Smooth muscle cell of the brain vasculature (primary cell): ENCODE data around the gene CYTH1.
"Not testable (repeated sequence)": the region's sequence is repeated elsewhere in the genome, so short reads cannot be mapped to it uniquely, and the experiment has no call there.

ENCODE experiments used
- DNase-seq: peaks from one replicate; pipeline ENCODE4 v3.0.0-alpha.2; 2012; ENCODE audit warnings: low read depth, low spot score

Gene CYTH1

DNA sequence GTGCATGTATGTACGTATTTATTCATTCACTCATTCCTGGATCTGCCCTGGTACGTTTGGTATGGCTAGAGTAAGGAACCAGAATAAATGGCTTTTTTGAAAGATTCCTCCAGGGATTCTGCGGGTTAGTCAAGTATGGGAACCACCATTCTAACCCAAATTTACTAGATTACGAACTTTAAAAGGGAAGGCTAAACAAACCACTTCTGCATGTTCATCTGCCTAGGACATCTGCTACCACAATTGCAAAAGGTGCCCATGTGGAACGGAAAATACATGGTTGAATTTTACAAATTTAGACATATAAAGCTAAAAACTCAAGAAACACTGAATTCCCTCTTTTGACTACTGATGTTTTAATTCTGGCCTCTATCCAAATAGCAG, 22.1 kb downstream of the CYTH1 start:
- no peak for DNase-seq

DNA sequence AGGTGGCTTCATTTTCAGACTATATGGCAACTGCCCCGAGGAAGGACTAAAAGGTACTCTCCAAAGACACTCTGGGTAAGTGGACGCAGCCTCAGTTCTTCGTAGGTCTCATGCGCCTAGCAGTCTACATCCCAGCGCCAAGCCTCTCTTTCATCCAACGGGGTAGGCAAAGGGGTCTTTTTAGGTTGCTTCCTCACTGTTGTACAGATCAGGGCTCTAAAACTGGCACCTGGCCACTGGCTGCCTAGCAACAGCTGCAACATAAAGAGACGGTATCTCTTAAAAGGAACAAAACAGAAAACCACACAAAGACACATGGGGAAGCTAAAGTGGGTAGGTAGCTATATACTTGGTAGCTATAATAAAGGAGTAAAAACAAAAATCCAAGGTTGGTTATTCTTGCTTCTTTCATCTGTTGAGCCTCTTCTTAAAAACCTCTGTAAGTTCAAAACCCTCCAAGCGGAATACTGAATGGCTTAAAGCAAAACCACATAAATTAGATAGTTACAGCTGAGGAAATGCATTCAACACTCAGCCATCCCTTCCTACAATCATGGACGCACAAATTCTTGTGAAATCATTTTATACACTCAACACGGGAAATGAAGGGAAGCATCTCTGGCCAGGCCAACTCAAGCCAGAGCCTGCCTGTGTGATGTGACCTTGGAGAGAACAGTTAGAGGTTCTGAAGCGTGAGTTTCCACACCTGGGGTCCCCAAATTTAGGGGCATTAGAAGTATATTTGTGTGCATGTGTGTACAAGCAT, 22.7 kb downstream of the CYTH1 start:
- DNase-seq: no peak

DNA sequence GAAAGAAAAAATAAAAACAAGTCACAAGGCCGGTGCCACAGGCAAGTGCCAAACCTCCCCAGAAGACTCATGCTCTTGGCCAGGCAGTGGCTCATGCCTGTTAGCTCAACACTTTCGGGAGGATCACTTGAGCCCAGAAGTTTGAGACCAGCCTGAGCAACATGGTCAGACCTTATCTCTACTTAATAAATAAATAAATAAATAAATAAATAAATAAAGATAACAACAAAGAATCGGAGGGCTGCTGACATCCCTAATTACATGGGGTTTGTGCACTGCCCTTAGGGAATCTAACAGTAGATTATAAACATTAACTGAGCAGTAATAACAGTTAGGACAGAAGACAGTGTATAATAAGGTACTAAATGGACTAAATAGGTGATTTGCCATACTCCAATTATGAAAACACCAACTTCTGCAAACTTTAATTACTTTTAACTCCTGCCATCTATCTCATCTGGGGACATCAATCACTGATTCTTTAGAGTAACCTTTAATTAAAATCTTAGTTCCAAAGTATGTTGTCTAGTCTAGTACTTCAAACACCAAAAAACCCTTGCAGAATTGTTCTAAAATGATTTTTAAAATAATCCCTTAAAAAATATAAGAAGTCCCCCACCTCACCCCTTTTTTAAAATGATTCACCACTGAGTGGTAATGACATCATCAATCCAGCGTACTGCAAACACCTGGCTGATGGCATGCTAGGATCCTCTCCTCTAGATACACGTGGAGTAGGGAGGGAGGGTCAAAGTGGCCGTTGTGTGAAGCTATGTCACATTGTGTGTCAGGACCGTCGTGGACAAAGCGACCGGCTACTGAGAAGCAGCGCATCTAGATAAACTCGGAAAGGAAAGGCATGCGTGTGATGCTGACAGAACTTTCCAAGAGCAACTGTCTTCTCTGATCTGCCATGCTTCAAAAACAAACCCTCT, 28.5 kb downstream of the CYTH1 start:
- DNase-seq: no peak

DNA sequence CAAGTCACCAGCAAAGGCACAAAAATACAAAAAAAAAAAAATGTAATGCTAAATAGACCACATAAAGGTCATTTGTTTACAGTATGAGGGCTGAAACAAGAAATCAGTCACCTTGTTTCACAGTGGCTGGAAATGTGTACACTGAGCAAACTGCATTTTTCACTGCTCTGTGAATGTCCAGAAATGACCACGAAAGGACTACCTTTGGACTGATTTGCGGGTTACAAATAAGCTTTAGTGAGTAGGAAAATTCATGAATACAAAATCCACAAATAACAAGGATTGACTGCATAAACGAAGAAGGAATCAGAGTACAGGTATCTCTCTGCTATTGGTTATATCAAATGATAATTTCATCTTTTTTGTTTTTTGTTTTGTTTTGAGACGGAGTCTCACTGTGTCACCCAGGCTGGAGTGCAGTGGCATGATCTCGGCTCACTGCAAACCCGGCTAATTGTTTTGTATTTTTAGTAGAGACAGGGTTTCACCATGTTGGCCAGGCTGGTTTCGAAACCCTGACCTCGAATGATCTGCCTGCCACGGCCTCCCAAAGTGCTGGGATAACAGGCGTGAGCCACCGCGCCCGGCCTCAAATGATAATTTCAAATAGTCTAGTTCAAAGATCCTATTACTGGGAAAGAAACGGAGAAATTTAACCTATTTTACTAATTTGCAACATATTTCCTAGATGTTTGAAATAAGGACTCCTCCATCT, 30.5 kb downstream of the CYTH1 start:
- no peak for DNase-seq

DNA sequence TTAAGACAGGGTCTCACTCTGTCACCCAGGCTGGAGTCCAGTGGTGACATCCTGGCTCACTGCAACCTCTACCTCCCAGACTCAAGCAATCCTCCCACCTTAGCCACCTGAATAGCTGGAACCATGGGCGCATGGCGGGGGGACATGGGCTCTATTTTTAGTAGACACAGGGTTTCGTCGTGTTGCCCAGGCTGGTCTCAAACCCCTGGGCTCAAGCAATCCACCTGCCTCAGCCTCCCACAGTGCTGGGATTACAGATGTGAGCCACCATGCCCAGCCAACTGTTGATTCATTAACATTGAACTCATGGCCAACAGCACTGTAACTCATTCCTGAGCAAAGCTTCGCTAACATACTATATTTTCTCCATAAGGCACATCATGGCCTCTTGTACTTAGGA, 31.1 kb downstream of the CYTH1 start:
- not testable (repeated sequence) for DNase-seq

DNA sequence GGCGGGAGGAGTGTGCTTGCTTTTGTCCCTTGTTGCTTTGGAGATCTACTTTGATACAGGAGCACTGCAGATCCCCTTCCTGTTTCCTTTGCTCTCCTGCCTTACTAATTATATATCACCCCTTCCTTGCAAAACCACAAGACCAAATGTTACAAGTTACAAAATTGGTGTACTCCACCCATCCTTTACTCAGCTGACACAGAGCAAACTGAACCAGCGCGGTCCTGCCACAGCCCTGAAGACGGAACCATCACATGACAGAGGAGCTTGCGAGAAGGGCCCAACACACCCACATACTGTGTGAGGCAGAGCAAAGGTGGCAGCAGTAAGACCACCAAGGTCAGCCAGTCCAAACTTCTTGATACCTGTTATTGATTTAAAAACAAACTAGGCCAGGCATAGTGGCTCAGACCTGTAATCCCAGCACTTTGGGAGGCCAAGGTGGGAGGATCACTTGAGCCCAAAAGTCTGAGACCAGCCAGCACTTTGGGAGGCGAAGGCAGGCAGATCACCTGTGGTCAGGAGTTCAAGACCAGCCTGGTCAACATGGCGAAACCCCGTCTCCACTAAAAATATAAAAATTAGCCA, 33.2 kb downstream of the CYTH1 start:
- no peak for DNase-seq

DNA sequence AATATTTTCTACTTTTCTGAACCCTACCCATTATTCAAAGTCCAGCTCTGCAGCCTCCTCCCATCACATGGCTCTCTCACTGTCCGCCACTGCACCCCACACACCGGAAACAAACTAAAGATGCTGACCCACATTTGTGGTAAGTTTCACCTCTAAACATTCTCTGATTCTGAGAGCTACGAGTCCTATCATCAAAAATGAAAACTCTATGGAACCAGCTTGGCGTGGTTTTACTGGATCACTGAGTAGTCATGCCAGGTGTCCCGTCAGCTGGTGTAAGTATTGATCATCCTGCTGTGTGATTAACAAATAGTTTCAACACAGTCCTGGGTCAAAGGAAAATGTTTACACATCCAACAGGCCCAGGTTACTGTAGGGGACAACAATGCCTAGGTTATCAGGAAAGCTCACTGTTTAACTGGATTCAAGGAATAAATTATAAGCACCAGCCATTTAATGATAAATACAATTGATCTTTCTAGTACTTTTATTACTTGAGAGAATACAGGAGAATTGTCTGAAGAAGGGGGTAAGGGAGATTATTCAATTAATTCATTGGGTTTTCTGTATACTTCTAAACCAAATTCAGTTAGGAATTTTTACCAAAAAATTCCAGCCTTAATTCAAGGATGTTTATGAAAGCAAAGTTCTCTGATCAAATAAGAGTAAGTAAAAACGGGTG, 33.9 kb downstream of the CYTH1 start:
- no peak for DNase-seq

DNA sequence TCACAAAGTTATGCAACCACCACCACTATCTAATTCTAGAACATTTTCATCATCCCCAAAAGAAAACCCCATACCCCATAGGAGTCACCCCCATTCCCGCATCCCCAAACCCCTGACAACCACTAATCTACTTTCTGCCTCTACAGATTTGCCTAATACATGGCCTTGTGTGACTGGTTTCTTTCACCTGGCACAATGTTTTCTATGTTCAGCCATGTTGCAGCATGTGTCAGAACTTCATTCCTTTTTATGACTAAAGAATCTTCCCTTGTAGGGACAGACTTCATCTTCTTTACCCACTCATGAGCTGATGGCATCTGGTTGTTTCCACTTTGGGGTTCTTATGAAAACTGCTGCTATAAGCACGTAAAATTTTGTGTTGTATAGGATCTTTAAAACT, 34.6 kb downstream of the CYTH1 start:
- DNase-seq: no peak

DNA sequence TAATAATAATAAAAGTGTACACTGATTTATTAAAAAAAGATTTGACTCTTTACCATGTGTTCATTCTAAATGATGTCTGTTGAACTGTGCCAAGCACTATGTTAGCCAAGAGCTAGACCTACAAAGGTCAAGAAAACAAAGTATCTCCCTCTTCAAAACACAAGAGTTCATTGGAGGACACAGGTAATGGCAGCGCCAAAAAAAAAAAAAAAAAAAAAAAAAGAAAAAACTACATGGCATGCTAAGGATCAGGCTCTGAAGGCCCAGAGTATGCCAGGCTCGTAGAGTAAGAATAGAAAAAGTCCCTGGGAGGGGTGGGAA, 35.2 kb downstream of the CYTH1 start:
- DNase-seq: no peak

DNA sequence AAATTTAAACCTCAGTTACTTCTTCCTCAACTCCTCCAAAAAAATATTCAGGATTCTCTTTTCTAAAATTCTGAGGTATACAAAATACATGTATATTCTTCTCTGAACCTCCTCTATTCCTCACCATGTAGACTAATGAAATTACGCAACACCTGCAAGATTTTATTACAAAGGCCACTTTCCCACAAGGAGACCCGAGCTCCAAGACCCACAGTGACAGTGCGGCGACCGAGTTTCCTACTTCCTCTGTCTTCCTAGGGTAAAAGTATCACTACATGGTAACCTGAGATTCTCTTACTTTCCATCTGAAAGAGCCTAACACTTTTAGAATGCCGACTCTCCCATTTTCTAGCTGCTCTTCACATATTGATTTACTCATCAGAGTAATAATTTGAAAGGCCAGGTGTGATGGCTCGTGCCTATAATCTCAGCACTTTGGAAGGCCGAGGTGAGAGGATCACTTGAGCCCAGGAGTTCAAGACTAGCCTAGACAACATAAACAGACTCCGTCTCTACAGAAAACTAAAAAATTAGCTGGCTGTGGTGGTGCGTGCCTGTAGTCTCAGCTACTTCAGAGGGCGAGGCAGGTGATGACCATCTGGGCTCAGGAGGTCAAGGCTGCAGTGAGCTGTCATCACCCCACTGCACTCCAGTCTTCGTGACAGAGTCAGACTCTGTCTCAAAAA, 35.7 kb downstream of the CYTH1 start:
- no peak for DNase-seq

DNA sequence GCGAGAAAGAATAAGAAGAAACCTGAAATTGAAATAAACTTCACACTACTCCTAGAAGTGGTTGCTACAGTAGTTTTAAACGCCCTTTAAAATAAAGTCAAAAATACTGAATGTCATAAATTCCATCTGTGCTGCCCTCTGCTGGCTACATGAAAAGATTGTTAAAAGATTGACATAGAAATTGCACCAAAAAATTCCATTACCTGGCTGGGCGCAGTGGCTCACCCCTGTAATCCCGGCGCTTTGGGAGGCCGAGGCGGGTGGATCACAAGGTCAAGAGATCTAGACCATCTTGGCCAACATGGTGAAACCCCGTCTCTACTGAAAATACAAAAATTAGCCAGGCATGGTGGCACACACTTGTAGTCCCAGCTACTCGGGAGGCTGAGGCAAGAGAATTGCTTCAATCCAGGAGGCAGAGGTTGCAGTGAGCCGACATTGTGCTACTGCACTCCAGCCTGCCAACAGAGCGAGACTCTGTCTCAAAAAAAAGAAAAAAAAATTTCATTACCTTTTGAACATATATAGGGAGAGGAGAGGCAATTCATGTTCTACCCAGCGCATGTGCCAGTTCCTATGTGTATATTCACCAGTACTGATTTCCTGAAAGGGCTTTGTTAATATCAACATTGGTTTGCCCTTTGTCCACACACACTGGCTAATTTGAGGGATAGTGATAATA, 36.5 kb downstream of the CYTH1 start:
- no peak for DNase-seq

DNA sequence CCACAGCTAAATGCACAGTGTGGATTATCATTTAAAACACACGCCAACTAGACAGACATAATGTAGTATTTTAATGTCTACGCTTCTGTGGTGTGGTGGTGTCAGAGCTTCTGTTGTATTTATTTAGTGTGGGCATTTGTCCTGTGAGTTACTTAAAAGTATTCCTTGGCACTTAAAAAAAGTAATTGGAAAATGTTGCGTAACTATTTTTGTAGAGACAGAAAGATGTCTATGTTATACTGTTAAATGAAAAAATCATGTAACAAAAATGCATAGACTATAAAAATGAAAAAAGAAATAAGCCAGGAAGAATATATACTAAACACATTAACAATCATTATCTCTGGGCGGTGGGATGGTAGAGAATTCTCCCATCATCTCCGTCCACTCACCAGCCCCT, 39.2 kb downstream of the CYTH1 start:
- no peak for DNase-seq

DNA sequence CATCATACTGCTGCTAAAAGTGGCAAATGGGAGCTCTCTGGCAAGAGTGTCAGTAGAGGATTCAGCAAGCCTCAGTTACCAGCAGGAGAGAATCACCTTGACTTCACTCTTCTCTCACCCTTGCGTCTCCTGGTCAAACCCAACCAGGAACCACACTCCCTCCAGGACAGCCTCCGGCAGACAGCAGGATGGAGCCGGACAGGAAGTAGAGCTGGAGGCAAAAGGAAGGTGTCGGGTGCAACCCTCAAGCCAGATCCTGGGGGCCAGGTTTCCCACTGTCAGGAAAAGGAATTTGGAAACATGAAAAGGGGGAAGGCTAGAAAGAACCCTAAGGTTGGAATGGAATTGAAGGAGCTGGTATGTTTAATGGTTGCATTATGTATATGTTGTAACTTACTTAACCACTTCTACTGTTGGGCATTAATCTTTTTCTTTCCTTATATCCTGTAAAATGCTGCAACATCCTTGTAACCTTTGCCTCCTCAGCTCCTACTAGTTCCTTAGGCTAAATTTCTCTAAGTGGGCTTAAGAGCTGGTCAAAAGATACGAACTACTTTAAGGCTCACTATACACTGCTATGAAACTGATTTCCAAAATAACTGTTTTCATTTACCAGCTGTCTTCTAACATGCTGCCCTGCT, 40.3 kb downstream of the CYTH1 start:
- DNase-seq: no peak

DNA sequence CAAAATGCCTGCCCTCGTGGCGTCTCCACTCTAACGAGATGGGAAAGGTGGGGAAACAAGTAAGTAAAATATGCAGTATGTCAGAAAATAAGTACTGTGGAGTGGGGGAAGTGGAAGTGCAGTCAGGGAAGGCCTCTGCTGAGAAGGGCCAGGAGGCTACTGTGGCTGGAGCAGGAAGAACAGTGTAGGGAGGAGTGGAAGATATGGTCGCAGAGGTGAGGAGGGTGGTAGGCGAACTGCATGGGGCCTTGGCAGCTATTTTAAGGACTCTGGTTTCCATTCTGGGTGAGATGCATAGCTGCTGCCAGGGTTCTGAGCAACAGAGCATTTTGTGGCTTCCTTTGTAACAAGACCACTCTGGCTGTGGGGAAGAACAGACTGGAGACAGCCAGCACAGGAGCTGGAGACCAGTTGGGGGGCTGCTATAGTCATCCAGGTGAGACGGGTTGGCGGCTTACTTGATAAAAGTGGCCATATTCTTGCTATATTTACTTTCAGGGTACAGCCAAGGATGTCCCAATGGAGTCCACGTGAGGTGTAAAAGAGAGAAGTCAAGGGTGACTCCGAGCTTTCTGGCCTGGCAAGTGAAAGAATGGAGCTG, 42.6 kb downstream of the CYTH1 start:
- DNase-seq: no peak

DNA sequence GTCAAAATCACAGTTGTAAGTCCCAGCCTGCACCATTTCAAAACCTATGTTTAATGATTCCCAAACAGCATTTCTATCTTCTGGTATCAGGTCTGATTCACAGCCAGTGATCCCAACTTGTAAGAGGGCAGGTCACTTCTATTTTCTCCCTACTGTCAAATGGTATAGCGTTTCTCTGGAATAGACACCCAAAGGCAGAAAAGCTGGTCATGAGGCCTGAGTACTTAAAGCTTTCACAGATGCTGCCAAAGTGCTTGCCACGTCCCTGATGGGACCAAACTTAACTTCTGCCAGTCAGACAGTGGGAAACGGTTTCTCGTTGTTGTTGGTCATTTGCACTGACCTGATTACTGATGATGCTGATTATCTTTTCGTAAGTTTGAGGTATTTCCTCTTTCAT, 43.4 kb downstream of the CYTH1 start:
- DNase-seq: no peak

DNA sequence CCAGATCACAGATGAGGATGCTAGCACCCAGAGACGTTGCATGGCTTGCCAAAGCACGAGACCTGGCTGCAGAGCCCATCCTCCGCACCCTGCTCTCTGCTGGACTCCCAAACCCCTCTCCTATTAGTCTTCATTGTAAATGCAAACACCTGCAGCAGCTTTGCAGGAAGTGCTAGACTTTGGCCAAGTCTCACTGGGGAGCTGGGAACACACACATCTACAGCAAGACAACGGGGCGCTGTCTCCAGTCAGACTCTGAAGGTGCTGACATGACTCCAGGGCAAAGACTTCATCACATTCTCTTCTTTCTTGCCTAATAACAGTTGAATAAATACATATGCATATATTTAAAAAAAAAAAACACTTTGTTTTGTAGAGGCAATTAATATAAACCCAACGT, 43.8 kb downstream of the CYTH1 start:
- DNase-seq: no peak

DNA sequence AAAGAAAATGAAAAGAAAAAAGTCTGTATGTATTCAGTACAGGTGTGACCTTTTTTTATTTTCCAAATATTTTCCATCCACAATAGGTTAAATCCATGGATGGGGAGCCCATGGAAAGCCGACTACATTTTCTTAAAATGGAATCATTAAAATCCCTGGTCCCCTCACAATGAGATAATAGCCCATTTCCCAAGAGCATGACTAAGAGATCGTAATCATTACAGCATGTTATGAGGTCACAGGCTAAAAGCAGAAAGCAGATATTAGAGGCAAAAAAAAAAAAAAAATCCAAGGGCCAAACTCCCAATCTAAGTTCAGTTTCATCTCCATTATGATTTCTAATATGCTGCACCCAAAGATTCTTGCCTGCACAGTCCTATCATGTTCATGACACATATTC, 44.7 kb downstream of the CYTH1 start:
- DNase-seq: no peak

DNA sequence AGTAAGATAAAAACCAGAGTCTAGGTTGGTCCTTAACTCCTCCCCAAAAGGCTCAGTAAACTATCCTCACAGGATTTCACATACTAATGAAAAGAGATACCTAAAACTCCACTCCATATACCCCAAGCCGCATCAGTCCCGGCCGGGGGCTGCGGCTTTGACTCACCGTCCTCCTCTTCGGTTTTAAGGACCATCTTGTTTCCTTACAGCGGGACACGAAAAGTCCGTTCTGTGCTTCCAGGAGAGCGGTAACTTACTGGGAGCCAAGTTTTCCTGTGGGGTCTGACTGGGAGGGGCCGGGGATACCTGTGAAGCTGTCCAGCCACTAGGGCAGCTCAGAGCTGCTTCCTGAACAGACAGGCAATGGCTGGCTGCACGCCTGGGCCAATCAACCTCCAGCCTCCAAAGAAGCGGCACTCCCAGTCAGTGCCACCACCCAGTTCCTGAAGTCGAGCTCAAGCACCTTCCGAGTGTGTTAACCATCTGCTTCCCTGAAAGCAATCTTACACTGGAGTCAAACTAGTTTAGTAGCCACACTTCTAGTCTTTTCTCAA, 45.5 kb downstream of the CYTH1 start:
- DNase-seq: no peak
